NCI-H2081 (cell line): ENCODE results near the gene UBE2E2.
A peak's percentile ranks its signal among the peaks of the same experiment; 100 is the strongest.
"Not testable (repeated sequence)": the region's sequence is repeated elsewhere in the genome, so short reads cannot be mapped to it uniquely, and the experiment has no call there.

Source experiments
- DNase-seq, 2 experiments: peaks; one replicate each; lab custom pipeline; 2025; lab: John Stamatoyannopoulos, UW

Gene UBE2E2

DNA sequence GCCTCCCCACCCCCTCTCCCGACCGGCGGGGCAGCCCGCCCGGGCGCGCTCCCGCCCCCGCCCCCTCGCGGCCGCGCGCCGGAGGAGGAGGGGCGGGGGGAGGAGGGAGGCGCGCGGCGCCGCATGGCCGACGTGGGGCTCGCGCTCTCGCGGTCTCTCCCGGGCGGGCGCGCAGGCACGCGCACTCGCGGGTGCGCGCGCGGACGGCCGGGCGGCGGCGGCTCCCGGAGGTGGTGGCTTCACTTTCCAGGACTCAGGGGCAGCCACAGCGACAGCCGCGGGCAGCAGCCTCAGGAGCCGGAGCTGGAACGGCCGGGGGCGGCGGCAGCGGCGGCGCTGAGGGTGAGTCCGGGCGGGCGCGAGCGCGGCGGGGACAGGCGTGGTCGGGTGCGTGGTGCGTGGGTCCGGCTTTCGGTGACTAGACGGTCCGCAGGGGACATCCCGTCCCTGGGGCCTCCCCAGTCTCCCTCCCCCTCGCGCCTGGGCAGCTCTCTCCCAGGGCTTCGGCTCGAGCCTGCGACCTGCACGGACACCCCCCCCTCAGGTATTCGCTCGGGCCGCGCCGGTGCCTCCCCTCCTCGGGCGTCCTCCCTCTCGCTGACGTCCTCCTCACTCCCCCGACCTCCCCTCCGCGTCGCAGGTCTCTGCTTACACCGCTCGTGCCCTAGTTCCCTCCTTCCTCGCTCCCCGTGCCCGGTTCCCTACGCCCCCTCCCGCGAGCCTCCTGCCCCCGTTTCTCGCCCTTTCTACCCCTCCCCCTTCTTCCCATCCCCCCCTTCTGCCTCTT lies at the start of gene UBE2E2:
TSS of gene UBE2E2 (plus strand) at position 407 of the 787 bp plus-strand sequence.
- peak; percentile 53 to 54 for DNase-seq

- no peak for DNase-seq
These were observed 49.7 kb upstream of the UBE2E2 start for GRCh38 chr3:23153436-23153835.

- DNase-seq = no peak
These were observed 45.8 kb upstream of the UBE2E2 start for GRCh38 chr3:23157331-23157730.

GRCh38 chr3:23159929-23160328 lies 43.2 kb upstream of the UBE2E2 start:
- no peak for DNase-seq

GRCh38 chr3:23161308-23161707 lies 41.8 kb upstream of the UBE2E2 start:
- no peak for DNase-seq

- DNase-seq = no peak
These were observed 41.1 kb upstream of the UBE2E2 start for GRCh38 chr3:23161896-23162570.

DNA sequence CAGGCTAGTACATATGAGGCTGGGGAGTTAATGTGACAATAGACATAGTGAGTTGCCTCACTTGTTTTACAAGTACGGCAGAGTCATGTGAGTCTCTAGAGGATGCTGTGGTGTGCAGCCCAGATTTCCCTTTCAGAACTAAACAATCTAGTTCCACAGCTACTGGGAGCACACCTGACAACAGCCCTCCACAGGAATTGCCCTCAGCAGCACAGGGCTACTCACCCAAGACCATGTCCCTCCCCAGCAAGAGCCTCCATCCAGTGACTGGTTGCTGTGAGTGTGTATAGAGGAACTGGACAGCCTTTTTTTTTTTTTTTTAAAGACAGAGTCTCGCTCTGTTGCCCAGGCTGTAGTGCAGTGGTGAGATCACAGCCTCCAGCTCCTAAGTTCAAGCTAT lies 40.2 kb upstream of the UBE2E2 start:
- DNase-seq = no peak

DNA sequence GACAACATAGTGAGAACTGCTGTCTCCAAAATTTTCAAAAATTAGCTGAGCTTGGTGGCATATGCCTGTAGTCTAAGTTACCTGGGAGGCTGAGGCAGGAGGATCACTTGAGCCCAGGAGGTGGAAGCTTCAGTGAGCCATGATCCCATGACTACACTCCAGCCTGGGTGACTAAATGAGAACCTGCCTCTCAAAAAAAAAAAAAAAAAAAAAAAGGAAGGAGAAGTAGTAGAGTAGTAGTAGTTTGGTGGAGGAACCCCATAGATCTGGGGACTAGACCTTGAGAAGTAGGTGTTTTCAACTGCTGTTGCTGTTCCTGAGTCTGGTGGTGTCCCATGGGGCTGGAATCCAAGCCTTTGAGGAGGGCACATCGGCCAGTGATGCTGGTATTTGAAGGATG lies 38.4 kb upstream of the UBE2E2 start:
- DNase-seq = no peak

DNA sequence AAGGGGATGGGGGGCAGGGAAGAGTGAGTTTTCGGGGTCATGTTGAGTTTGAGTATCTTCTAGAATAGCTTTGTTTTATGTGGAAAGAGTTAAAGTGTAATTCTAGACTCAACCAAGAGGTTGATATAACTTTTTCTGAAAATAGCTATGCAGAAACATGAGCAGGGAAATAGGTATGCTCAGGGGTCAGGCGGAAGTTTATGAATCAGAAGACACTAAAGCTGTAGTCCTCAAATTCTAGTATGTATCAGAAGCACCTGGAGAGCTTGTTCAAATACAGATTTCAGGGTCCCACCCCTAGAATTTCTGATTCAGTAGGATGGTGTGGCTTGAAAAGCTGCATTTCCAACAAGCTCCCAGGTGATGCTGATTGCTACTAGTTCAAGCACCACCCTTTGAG lies 37.6 kb upstream of the UBE2E2 start:
- no peak for DNase-seq

DNA sequence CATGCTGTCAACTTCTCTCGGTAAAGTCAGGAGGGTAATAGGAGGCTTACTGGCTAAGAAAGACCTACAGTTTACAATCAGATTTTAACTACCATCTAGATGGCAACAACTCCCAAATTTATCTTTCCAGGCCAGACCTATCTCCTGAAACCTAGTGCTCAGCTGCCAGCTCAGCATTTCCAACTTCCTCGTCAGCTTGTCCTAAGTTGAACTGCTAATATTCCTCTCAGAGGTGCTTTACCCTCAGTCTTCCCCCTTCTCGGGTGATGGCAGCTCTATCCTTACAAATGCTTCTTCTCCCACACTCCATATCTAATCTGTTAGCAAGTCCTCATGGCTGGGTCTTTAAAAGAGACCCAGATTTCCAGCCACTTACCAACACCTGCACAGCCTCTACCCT lies 36.9 kb upstream of the UBE2E2 start:
- no peak for DNase-seq

DNA sequence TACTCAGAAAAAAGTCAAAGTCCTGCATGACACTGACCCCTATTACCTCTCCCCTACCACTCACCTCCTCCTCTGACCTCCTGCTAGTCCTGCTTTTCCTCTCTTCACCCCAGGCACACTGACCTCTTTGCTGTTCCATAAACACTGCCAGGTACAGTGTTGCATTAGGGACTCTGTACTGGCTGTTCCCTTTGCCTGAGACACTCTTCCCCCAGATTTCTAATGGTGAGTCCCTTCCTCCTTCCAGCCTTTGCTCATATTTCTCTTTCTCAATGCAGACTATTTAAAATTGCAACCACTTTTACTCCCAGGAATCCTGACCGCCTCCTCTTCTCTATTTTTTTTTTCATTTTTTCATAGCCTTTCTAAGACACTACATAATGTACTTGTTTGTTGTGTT lies 36.3 kb upstream of the UBE2E2 start:
- no peak for DNase-seq

GRCh38 chr3:23169551-23169950 lies 33.6 kb upstream of the UBE2E2 start:
- no peak for DNase-seq

GRCh38 chr3:23170291-23170690 lies 32.8 kb upstream of the UBE2E2 start:
- no peak for DNase-seq

DNA sequence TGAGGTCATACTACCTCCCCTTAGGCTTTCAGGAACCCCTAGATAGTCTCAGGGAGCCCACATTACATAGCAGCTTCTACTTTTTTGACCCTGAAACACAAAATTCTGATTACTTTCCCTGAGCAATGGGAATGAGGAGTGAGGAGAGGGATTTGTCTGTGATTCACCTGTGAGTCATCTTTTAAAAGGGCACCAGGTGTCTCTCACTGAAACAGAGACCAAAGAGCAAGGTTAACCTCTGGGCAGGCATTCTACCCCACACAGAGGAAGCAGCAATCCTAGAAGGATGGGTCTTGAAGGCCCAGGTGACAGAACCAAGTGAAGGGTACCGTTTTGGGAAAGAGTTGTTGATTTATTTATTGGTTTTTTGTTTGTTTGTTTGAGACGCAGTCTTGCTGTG lies 31.1 kb upstream of the UBE2E2 start:
- no peak for DNase-seq

GRCh38 chr3:23174426-23175039 lies 28.6 kb upstream of the UBE2E2 start:
- no peak for DNase-seq

- DNase-seq = no peak
These were observed 27.6 kb upstream of the UBE2E2 start for GRCh38 chr3:23175341-23176083.

DNA sequence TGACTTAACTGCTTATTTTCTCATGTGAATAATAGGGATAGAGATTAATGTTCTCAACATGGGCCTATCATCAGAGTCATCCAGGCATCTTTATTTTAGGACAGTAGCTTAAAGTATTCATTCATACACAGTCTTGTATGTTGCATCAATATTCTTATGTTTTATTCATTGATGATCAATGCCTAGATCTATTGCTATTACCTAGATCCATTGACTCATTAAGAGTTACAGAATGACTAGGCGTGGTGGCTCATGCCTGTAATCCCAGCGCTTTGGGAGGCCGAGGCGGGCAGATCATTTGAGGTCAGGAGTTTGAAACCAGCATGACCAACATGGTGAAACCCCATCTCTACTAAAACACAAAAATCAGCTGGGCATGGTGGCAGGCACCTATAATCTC lies 26.3 kb upstream of the UBE2E2 start:
- not testable (repeated sequence) for DNase-seq

GRCh38 chr3:23182996-23183513 lies 20.1 kb upstream of the UBE2E2 start:
- DNase-seq = no peak

- DNase-seq = no peak
These were observed 19.4 kb upstream of the UBE2E2 start for GRCh38 chr3:23183731-23184130.

DNA sequence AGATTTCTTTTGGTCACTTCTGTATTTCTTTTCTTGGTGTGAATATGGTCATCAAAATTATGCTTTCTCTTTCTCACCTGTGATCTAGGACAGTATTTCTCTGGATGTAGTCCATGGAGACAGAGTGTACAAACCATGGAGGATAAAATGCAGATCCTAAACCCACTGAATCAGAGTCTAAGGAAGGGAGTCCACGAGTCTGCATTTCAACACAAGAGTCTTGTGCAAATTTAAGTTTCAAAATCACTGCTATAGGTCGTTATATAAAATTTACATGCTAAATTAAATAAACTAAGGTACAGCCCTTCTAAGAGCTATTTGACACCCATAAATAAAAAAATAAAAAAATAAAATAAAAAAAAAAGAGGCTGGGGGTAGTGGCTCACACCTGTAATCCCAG lies 17.3 kb upstream of the UBE2E2 start:
- no peak for DNase-seq

DNA sequence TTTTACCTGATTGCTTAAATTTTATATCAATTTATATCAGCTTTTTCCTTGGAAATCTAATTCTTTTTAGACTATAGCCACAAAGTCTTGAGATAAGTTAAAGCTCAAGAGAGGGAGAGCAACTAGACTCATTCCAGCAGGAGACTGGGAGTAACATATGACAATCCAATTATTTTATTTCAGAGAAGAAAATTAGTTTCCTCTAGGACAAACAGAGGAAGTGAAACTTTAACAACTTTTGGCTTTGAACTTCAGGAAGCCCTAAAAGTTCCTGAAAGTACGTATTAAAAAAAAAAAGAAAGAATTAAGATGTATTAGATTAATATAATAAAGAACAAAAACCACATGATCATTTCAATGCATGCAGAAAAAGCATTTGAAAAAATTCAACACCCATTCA lies 13.9 kb upstream of the UBE2E2 start:
- DNase-seq = no peak

DNA sequence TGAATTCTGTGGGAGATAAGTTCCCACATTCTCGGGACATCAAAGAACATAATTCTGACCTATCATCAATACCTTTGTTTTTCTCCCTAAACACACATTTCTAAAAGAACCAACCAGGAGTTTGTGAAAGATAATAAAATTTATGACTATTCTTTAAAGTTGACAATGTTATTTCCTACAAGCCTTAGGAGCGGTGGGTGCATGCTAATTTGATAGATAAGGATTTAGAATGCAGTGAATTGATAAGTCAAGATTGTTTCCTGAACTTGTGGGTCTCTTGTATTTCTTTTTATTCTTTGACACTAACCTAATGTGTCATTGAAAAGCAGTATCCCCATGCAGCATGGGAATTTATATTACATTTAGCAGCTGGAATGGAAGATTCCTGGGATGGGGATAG lies 10.3 kb upstream of the UBE2E2 start:
- DNase-seq = no peak
